ENCODE data around the gene MMP11. TPM values are rescaled to one million over a fixed set of nuclear protein-coding genes. Genes with fewer than 3 reads are reported as not detected.

The MMP11 gene
- total and polyA plus RNA-seq, 8 donors = 1.2 to 10.7 (median 9.6) TPM

GRCh38 chr22:23764899-23765881 lies 7.5 kb upstream of the MMP11 start:
- H3K27ac ChIP-seq = no peak overlapping the region
- no peaks in the 10 kb centered on the region for H3K9me3 ChIP-seq
- peaks cover 5 to 52% of the 10 kb centered on the region in 2 donors for H3K4me1 ChIP-seq
- ATAC-seq (no peak), DNase-seq (no peak)
- no peaks in the 10 kb centered on the region for H3K27me3 ChIP-seq
- intact Hi-C loops (cut with DNase I) = no loop called here
- H3K36me3 ChIP-seq = no peaks in the 10 kb centered on the region
- TF ChIP-seq, protein P1, sequence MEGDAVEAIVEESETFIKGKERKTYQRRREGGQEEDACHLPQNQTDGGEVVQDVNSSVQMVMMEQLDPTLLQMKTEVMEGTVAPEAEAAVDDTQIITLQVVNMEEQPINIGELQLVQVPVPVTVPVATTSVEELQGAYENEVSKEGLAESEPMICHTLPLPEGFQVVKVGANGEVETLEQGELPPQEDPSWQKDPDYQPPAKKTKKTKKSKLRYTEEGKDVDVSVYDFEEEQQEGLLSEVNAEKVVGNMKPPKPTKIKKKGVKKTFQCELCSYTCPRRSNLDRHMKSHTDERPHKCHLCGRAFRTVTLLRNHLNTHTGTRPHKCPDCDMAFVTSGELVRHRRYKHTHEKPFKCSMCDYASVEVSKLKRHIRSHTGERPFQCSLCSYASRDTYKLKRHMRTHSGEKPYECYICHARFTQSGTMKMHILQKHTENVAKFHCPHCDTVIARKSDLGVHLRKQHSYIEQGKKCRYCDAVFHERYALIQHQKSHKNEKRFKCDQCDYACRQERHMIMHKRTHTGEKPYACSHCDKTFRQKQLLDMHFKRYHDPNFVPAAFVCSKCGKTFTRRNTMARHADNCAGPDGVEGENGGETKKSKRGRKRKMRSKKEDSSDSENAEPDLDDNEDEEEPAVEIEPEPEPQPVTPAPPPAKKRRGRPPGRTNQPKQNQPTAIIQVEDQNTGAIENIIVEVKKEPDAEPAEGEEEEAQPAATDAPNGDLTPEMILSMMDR (IDR thresholded peaks at IDR 0.05) = no peak
- H3K4me3 ChIP-seq = no peak overlapping the region

GRCh38 chr22:23767303-23767672 lies 5.4 kb upstream of the MMP11 start:
- peaks cover 7 to 69% of the 10 kb centered on the region in 2 donors for H3K4me1 ChIP-seq
- DNase-seq (peak in 1 of 4 donors; percentile 82), ATAC-seq (peak; percentile 0)
- H3K9me3 ChIP-seq = no peaks in the 10 kb centered on the region
- H3K4me3 ChIP-seq = peak overlapping the region; percentile 60 to 69
- H3K36me3 ChIP-seq = no peaks in the 10 kb centered on the region
- H3K27ac ChIP-seq = peak overlapping the region; percentile 66 to 69
- H3K27me3 ChIP-seq = peaks cover 0 to 3% of the 10 kb centered on the region in 2 donors
- intact Hi-C loops (cut with DNase I) = no loop called here
- TF ChIP-seq, protein P1 (IDR thresholded peaks at IDR 0.05) = no peak

DNA sequence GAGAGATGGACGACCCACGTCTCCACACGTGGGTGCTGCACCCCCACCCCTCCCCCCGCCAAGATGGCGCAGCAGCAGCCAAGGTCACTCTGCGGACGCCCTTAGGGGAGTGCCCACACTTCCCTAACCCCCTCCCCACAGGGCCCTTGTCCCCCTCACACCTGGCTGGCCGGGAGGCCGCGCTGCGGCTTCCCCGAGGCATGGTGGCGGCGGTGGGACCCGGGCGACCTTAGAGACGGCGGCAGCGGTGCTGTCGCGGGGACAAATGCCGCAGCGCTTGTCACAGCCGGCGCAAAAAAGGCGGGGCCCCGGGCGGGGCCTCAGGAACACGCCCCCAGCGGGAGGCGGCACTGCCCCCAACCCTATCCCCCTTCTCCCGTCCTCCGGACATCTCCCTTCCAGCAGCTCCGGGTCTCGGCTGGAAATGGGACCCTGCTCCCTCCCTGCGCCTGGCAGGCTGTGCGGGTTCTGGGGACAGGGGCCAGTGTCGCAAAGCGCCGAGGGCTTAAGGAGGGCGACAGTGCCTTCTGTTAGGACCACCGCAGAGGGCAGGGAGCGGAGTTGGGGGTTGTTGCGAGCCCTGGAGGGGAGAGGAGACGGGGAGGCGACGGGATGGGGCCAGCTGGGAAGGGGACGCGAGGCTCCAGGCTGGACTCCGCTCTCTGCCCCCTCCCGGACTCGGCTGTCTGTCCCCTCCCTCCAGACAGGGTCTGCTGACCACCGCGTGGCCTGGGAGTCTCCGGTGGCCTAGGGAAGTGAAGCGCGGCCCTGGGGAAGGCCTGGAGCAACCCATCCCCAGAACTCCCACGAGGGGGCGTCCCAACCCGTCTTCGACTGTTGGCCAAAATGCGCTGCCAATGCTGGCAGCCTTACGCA lies 4.7 kb upstream of the MMP11 start, which contains the start of gene CHCHD10:
TSS of gene CHCHD10 (minus strand) at position 300 of the 876 bp plus-strand sequence. CDS start at position 202, 98 bp downstream.
- ATAC-seq (peak; percentile 88), DNase-seq (peak; percentile 84 to 96 (median 86))
- Histone ChIP-seq H3K4me1 (peaks cover 5 to 68% of the 10 kb centered on the region in 2 donors), H3K36me3 (no peaks in the 10 kb centered on the region), H3K27me3 (peaks cover 0 to 9% of the 10 kb centered on the region in 2 donors), H3K9me3 (no peaks in the 10 kb centered on the region), H3K27ac (peak within 1 kb of the TSS; percentile 66 to 69), H3K4me3 (peak within 1 kb of the TSS; percentile 60 to 69)
- intact Hi-C loops (cut with DNase I) = no loop called here
- TF ChIP-seq, protein P1 (IDR thresholded peaks at IDR 0.05) = peak; percentile 68 to 84

GRCh38 chr22:23769321-23769965 lies 3.2 kb upstream of the MMP11 start:
- Histone ChIP-seq H3K4me1 (peaks cover 4 to 60% of the 10 kb centered on the region in 2 donors), H3K27me3 (peaks cover 0 to 20% of the 10 kb centered on the region in 2 donors), H3K27ac (no peak overlapping the region), H3K36me3 (no peaks in the 10 kb centered on the region), H3K9me3 (no peaks in the 10 kb centered on the region), H3K4me3 (no peak overlapping the region)
- intact Hi-C loops (cut with DNase I) = no loop called here
- ATAC-seq (no peak), DNase-seq (no peak)
- TF ChIP-seq, protein P1 (IDR thresholded peaks at IDR 0.05) = no peak

Measured in left lung (tissue), 10 donors.